B cell (primary cell): ENCODE results near the gene CENPM.

Experiments
- EZH2 ChIP-seq: IDR thresholded peaks from 2 replicates; pipeline ENCODE4 v1.6.1; 2012; ENCODE audit warnings: borderline replicate concordance, low read depth, mild to moderate bottlenecking, moderate library complexity, low read length; ENCODE audit not compliant: insufficient read depth, poor library complexity, severe bottlenecking
- TF ChIP-seq, protein P1 (sequence below): fragments of 200-600 bp; IDR thresholded peaks from one replicate; pipeline ENCODE4 v1.8.0; 2022; ENCODE audit warnings: antibody characterized with exemption, mild to moderate bottlenecking

DNA sequence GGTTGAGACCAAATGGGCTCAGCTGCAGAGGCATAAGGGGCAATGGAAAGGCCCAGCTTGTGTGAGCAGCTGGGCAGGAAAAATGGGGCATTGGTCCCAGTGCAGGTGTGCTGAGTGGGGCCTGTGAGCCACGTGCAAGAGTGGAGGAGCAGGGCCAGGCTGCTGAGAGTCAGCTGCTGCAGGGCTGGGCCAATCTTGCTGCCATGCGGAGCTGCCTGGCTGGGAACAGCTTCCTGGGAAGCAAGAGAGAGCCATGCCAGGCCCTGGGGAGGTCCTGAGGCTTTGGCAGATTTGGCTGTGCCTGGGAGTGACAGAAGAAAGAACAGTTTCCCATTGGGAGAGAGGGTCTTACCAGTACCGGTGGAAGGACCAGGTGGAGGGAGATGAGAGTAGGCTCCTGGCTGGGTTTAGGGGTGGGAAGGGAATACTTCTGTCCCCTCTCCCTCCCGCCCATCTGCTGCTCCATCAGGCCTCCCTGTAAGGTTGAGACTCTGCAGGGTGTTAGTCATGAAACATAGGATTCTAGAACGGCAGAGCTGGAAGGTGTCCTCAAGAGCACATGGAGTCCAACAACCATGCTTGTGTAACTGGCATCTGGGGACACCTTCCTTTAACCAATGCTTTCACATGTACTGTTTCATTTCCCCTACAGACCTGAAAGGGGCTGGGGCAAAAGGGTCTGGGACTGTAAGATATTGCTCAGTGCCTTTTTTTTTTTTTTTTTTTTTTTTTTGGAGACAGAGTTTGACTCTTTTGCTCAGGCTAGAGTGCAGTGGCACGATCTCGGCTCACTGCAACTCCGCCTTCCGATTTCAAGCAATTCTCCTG lies 32.7 kb upstream of the CENPM start:
- TF ChIP-seq, protein P1, sequence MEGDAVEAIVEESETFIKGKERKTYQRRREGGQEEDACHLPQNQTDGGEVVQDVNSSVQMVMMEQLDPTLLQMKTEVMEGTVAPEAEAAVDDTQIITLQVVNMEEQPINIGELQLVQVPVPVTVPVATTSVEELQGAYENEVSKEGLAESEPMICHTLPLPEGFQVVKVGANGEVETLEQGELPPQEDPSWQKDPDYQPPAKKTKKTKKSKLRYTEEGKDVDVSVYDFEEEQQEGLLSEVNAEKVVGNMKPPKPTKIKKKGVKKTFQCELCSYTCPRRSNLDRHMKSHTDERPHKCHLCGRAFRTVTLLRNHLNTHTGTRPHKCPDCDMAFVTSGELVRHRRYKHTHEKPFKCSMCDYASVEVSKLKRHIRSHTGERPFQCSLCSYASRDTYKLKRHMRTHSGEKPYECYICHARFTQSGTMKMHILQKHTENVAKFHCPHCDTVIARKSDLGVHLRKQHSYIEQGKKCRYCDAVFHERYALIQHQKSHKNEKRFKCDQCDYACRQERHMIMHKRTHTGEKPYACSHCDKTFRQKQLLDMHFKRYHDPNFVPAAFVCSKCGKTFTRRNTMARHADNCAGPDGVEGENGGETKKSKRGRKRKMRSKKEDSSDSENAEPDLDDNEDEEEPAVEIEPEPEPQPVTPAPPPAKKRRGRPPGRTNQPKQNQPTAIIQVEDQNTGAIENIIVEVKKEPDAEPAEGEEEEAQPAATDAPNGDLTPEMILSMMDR, result no peak
- TF ChIP-seq EZH2, result no peak
